DOHH2 (cell line): ENCODE results near the gene FIGN.

Experiments
- H3F3A ChIP-seq: fragments of 200-600 bp; sonication (generic), shearing (Covaris generic); 2 replicates; pipeline ENCODE4 v1.6.0; 2016; ENCODE audit warnings: antibody characterized with exemption, mild to moderate bottlenecking; ENCODE audit not compliant: control insufficient read depth, insufficient read depth
- H3K27ac ChIP-seq: fragments of 200-600 bp; sonication (generic); 2 replicates; pipeline ENCODE4 v1.5.1; 2014; ENCODE audit warnings: low read depth, mild to moderate bottlenecking, low read length, moderate library complexity
- H3K27me3 ChIP-seq: fragments of 200-600 bp; sonication (generic); 2 replicates; pipeline ENCODE4 v1.6.1; 2014; ENCODE audit warnings: mild to moderate bottlenecking, low read length, mixed read lengths; ENCODE audit not compliant: control insufficient read depth
- H3K36me3 ChIP-seq: fragments of 200-600 bp; sonication (generic); 2 replicates; pipeline ENCODE4 v1.6.1; 2014; ENCODE audit warnings: mild to moderate bottlenecking, low read length, moderate library complexity, mixed read lengths; ENCODE audit not compliant: control insufficient read depth
- H3K4me1 ChIP-seq: fragments of 200-600 bp; sonication (generic); 2 replicates; pipeline ENCODE4 v1.6.1; 2014; ENCODE audit warnings: mild to moderate bottlenecking, low read length, mixed read lengths; ENCODE audit not compliant: control insufficient read depth
- H3K4me2 ChIP-seq: fragments of 200-600 bp; sonication (generic); 2 replicates; pipeline ENCODE4 v1.6.0; 2014; ENCODE audit warnings: mild to moderate bottlenecking, low read length, moderate library complexity
- H3K4me3 ChIP-seq: fragments of 200-600 bp; sonication (generic); 2 replicates; pipeline ENCODE4 v1.5.1; 2014; ENCODE audit warnings: mild to moderate bottlenecking, low read length, mixed read lengths
- H3K79me2 ChIP-seq: fragments of 200-600 bp; sonication (generic); 2 replicates; pipeline ENCODE4 v1.6.1; 2014; ENCODE audit warnings: mild to moderate bottlenecking, low read length, mixed read lengths; ENCODE audit not compliant: control insufficient read depth
- H3K9me2 ChIP-seq: fragments of 200-600 bp; sonication (generic); replicated peaks from 2 replicates; pipeline ENCODE4 v1.6.1; 2014; ENCODE audit warnings: mild to moderate bottlenecking, low read length, mixed read lengths; ENCODE audit not compliant: control insufficient read depth
- H3K9me3 ChIP-seq: fragments of 200-600 bp; sonication (generic); 2 replicates; pipeline ENCODE4 v1.6.1; 2014; ENCODE audit warnings: antibody characterized with exemption, low read length, mixed read lengths; ENCODE audit not compliant: control insufficient read depth, insufficient read depth
- H4K20me1 ChIP-seq: fragments of 200-600 bp; sonication (generic); 2 replicates; pipeline ENCODE4 v1.6.0; 2014; ENCODE audit warnings: low read depth, mild to moderate bottlenecking, antibody characterized with exemption, low read length, moderate library complexity; ENCODE audit not compliant: control insufficient read depth, insufficient read depth
- CTCF ChIP-seq: fragments of 200-600 bp; sonication (generic); IDR thresholded peaks from one replicate; pipeline ENCODE4 v1.5.1; 2014; ENCODE audit warnings: antibody characterized with exemption, mild to moderate bottlenecking, low read depth, low read length; ENCODE audit not compliant: poor library complexity, severe bottlenecking
- EZH2phosphoT487 ChIP-seq: fragments of 200-600 bp; sonication (generic); IDR thresholded peaks from 2 replicates; pipeline ENCODE4 v1.6.1; 2017; ENCODE audit warnings: borderline replicate concordance, mild to moderate bottlenecking, antibody characterized with exemption, low read length, moderate library complexity, mixed read lengths

FIGN gene

GRCh38 chr2:163751696-163752095 lies 15.9 kb upstream of the FIGN start:
- Histone ChIP-seq H3F3A (no peaks in the 10 kb centered on the region), H3K27ac (no peak overlapping the region), H3K4me3 (no peak overlapping the region), H4K20me1 (no peaks in the 10 kb centered on the region), H3K4me2 (no peak overlapping the region), H3K36me3 (no peaks in the 10 kb centered on the region), H3K27me3 (no peaks in the 10 kb centered on the region), H3K9me3 (no peaks in the 10 kb centered on the region), H3K9me2 (no peaks in the 10 kb centered on the region), H3K79me2 (no peaks in the 10 kb centered on the region), H3K4me1 (no peaks in the 10 kb centered on the region)
- no peak for TF ChIP-seq CTCF
- TF ChIP-seq EZH2phosphoT487 = no peak

GRCh38 chr2:163748420-163748819 lies 12.6 kb upstream of the FIGN start:
- Histone ChIP-seq H3K36me3 (no peaks in the 10 kb centered on the region), H3F3A (no peaks in the 10 kb centered on the region), H3K27me3 (no peaks in the 10 kb centered on the region), H3K79me2 (no peaks in the 10 kb centered on the region), H3K9me2 (no peaks in the 10 kb centered on the region), H3K4me2 (no peak overlapping the region), H3K27ac (no peak overlapping the region), H4K20me1 (no peaks in the 10 kb centered on the region), H3K4me1 (no peaks in the 10 kb centered on the region), H3K4me3 (no peak overlapping the region), H3K9me3 (no peaks in the 10 kb centered on the region)
- TF ChIP-seq CTCF (no peak), EZH2phosphoT487 (no peak)

- Histone ChIP-seq H3K4me2 (no peak overlapping the region), H3K4me1 (no peaks in the 10 kb centered on the region), H3K27me3 (no peaks in the 10 kb centered on the region), H3K9me2 (no peaks in the 10 kb centered on the region), H3K9me3 (no peaks in the 10 kb centered on the region), H3K36me3 (no peaks in the 10 kb centered on the region), H4K20me1 (no peaks in the 10 kb centered on the region), H3K27ac (no peak overlapping the region), H3K4me3 (no peak overlapping the region), H3F3A (no peaks in the 10 kb centered on the region), H3K79me2 (no peaks in the 10 kb centered on the region)
- no peak for TF ChIP-seq CTCF
- TF ChIP-seq EZH2phosphoT487 = no peak
These were observed 5.6 kb upstream of the FIGN start for GRCh38 chr2:163741435-163741834.

GRCh38 chr2:163737563-163737962 lies 1.8 kb upstream of the FIGN start:
- H3K27me3 ChIP-seq = no peaks in the 10 kb centered on the region
- no peak for TF ChIP-seq EZH2phosphoT487
- no peak for TF ChIP-seq CTCF
- H3K4me1 ChIP-seq = no peaks in the 10 kb centered on the region
- no peak overlapping the region for H3K27ac ChIP-seq
- H3K4me2 ChIP-seq = no peak overlapping the region
- H4K20me1 ChIP-seq = no peaks in the 10 kb centered on the region
- no peaks in the 10 kb centered on the region for H3K79me2 ChIP-seq
- no peaks in the 10 kb centered on the region for H3K9me3 ChIP-seq
- no peaks in the 10 kb centered on the region for H3K9me2 ChIP-seq
- no peaks in the 10 kb centered on the region for H3K36me3 ChIP-seq
- H3K4me3 ChIP-seq = no peak overlapping the region
- H3F3A ChIP-seq = no peaks in the 10 kb centered on the region
